GM19238 (cell line): ENCODE data around the gene RILPL1.
"Not testable (repeated sequence)": the region's sequence is repeated elsewhere in the genome, so short reads cannot be mapped to it uniquely, and the experiment has no call there.

Source experiments
- DNase-seq: peaks from one replicate; pipeline ENCODE4 v3.0.0; 2011; ENCODE audit warnings: low spot score; ENCODE audit not compliant: insufficient read length

The RILPL1 gene

DNA sequence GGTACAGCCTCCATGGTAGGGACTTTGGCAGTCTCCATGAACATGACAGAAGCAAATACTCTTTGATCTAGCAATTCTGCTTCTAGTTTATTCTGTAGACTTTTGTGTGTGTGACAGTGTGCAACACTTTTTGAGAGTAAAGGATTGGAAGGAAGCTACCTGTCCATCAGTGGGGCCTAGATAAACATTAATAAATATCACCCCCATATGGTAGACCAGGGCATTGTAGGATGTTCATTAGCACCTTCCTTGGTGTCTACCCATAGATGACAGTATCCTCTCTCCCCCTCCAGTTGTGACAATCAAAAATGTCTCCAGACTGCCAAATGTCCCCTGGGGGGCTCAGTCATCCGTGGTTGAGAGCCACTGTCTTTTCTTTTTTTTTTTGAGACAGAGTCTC lies 64.7 kb downstream of the RILPL1 start:
- peak; percentile 54 for DNase-seq

DNA sequence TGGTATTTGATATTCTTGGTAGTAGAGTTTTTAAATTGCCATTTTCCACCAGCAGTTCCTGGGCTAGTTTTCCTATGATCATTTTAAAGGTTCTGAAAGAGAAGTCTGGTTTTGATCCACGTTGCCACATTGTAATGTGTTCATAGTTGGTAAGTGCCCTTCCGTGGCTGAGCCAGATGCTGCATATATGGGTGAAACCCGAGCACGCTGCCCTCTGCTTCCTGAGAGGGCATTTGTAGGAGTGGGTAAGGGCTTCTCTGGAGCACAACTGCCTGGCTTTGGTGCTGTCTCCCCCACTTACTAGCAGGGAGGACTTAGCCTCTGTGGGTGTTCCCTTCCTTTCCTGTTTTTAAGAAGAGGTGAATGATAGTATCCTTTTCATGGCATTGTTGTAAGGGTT lies 68.4 kb downstream of the RILPL1 start:
- no peak for DNase-seq

DNA sequence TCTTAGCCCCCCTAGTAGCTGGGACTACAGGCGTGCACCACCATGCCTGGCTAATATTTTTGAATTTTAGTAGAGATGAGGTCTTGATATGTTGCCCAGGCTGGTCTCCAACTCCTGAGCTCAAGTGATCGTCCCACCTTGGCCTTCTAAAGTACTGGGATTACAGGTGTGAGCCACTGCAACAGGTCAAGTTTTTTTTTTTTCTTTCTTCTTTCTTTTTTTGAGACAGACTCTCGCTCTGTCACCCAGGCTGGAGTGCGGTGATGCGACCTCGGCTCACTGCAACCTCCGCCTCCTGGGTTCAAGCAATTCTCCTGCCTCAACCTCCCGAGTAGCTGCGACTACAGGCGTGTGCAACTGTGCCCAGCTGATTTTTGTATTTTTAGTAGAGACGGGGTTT lies 70.3 kb downstream of the RILPL1 start:
- DNase-seq: not testable (repeated sequence)

DNA sequence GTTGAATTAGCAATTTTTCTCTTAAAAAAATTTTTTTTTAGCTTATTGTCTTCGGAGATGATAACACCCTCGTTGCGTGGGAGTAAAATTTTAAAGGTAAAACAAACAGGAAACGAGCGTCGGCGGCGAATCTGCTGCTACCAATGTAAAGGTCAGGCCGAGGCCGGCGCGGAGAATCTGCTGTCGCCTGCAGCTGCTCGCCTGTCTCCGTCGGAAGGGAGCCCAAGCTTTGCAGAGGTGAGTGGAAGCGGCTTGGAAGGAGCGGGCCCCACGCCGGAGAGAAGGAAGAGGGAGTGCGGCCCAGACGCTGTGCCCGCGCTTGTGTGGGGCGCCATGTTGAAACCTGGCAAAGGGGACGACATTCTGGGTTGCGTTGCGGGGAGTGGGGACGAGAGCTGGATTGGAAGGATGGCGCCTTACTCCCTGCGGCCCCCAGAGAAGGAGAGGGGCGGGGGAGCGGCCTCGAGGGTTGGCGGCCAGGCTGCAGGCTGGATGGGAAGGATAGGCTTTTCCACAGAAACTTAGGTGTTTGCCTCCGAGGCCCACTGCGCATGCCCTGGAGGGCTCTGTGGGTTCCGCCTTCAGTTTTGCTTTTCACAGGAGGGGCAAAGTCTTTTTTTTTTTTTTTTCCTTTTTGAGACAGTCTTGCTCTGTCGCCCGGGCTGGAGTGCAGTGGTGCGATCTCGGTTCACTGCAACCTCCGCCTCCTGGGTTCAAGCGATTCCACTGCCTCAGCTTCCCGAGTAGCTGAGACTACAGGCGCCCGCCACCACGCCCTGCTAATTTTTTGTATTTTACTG lies 75.3 kb downstream of the RILPL1 start, which contains the start of gene SNRNP35:
SNRNP35 (plus strand) TSS at position 160 of the 800 bp plus-strand sequence. CDS start 7,402 bp downstream, outside the sequence.
- peak; percentile 57 for DNase-seq

DNA sequence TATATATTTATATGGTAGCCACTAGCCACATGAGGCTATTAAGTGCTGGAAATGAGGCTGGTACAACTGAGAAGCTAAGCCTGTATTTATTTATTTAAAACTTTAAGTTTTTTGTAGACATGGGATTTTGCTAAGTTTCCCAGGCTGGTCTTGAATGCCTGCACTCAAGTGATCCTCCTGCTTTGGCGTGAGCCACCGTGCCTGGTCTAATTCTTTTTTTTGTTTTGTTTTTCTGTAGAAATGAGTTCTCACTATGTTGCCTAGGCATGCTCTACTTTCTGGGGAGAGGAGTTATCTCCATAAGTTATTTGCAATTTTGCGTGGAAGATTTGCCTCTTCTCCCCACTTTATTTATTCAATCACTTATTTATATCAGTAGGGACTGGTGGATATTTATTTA lies 80.4 kb downstream of the RILPL1 start:
- DNase-seq: no peak

DNA sequence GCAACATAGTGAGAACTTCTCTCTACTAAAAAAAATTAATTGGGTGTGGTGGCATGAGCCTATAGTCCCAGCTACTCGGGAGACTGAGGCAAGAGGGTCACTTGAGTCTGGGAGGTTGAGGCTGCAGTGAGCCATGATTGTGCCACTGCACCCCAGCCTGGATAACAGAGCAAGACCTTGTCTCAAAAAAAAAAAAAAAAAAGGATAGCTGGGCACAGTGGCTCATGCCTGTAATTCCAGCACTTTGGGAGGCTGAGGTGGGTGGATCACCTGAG lies 81.3 kb downstream of the RILPL1 start:
- not testable (repeated sequence) for DNase-seq

DNA sequence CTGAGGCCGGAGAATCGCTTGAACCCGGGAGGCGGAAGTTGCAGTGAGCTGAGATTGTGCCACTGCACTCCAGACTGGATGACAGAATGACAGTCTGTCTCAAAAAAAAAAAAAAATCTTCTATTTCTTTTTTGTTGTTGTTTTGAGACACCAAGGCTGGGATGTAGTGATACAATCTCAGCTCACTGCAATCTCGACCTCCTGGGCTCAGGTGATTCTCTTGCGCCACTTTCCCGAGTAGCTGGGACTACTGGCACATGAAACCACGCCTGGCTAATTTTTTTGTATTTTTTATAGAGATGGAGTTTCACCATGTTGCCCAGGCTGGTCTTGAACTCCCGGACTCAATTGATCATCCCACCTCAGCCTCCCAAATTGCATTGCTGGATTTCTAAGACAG lies 82.9 kb downstream of the RILPL1 start:
- DNase-seq: no peak

DNA sequence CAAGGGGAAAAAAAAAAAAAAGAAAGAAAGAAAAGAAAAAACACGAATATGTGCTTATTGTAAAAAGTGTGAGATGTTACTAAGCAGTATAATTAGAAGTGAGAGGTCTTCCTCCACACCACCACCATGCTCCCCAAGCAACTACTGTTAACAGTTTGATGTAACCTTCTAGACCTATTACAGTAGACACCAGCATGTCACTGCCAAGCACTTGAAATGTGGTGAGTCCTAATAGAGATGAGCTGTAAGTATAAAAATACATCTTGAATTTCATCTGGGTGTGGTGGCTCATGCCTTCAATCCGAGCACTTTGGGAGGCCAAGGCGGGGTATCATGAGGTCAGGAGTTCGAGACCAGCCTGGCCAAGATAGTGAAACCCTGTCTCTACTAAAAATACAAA lies 83.7 kb downstream of the RILPL1 start:
- no peak for DNase-seq

DNA sequence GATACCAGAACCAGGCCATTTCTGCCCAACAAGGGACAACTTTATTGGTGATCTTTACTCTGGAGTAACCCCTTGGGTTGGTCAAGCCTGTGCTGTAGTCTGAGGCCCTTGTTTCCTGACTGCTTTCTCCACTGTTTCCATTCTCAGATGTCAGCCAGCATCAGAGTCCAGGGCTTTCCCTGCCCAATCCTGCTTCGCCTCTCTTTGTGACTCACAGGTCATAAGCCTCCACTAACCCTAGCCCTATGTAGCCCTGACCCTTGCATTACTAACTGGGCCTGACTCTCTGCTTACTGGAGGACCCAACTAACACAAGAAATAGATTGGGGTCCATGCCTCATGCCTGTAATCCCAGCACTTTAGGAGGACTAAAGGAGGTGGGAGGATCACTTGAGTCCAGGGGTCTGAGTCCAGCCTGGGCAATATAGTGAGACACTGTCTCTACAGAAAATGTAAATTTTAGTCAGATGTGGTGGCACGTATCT lies 84.2 kb downstream of the RILPL1 start:
- DNase-seq: no peak

DNA sequence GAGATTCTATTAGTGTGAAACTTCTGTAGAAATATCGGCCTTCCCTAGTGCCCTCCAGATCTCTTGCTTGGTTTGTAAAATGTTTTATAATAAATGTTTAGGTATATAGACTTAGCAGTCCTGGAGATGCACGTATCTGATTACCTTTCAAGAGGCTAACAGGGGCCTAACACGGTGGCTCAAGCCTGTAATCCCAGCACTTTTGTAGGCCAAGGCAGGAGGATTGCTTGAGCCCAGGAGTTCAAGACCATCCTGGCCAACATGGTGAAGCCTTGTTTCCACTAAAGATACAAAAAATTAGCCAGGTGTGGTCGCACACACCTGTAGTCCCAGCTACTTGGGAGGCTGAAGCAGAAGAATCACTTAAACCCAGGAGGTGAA lies 87.2 kb downstream of the RILPL1 start:
- no peak for DNase-seq

DNA sequence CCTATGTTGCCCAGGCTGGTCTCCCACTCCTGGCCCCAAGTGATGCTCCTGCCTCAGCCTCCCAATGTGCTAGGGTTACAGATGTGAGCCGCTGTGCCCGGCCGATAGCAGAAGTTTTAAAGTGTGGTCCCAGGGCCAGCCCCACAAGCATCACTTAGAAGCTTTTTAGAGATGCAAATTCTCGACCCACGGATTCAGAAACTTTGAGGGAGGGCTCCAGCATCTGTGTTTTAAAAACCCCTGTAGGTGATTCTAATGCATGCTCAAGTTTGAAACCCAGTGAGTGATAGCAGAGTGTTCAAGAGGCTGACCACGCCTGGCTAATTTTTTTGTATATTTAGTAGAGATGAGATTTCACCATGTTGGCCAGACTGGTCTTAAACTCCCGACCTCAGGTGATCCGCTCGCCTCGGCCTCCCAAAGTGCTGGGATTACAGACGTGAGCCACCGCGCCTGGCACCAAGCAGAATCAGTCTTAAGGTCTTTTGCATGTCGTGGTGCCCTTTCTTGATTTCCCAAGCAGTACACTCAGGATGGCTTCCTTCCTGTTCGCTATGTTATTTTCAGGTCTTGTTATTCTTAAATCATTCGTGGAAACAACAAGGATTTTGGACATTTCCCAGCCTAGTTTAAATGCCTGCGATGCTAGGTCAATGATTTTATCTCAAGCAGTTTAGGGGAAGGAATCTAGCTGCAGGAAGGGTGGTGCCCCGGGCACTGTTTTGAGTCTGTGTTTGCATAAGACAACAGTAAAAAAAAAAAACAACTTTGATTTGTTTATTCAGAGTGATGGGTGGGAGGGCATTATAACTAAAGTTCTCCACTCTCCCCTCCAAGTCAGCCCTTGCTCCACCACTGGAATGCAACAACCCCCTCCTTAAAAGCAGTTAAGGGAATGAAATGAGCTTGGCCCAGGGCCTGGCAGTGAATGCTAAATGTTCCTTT lies 87.9 kb downstream of the RILPL1 start:
- DNase-seq: no peak

DNA sequence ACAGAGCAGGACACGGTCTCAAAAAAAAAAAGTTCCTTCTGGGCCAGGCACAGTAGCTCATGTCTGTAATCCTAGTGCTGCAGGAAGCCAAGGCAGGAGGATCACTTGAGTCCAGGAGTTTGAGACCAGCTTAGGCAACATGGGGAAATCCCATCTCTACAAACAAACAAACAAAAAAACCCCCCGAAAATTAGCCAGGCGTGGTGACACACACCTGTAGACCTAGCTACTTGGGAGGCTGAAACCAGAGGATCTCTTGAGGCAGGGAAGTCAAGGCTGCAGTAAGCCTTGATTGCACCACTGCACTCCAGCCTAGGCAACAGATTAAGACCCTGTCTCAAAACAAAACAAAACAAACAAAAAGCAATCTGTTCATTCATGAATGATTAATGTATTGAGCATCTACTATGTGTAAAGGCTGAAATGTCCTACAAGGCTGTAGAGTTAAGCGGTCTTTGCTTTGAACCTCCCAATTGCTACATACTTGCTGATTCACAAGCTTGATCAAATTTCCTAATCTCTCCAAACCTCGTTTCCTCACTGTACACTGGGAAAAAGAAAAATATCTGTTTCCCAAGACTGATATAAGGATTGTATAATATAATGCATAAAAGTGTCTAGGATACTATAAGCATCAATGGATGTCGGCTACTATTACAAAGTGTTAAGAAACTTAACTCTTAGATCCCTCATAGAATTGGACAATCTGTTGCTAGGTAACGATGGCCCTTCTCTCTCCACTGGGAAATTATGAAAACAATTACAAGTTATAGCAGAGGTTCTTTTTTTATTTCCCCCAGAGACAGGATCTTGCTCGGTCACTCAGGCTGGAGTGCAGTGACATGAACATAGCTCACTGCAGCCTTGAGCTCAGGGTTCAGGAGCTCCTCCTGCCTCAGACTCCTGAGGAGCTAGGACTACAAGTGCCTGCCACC lies 89.2 kb downstream of the RILPL1 start:
- DNase-seq: no peak

DNA sequence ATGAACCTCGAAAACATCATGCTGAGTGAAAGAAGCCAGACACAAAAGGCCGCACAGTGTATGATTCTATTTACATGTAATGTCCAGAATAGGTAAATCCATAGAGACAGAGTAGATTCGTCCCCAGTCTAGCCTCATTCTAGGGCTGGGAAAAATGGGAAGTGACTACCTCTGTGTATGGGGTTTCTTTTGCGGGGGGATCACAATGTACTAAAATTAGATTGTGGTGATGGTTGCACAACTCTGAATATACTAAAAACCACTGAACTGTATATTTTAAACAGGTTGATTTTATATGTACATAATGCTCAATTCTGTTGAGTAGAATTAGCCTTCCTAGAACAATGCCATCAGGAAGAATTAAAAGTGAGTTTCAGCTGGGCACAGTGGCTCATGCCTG lies 90.7 kb downstream of the RILPL1 start:
- DNase-seq: no peak

DNA sequence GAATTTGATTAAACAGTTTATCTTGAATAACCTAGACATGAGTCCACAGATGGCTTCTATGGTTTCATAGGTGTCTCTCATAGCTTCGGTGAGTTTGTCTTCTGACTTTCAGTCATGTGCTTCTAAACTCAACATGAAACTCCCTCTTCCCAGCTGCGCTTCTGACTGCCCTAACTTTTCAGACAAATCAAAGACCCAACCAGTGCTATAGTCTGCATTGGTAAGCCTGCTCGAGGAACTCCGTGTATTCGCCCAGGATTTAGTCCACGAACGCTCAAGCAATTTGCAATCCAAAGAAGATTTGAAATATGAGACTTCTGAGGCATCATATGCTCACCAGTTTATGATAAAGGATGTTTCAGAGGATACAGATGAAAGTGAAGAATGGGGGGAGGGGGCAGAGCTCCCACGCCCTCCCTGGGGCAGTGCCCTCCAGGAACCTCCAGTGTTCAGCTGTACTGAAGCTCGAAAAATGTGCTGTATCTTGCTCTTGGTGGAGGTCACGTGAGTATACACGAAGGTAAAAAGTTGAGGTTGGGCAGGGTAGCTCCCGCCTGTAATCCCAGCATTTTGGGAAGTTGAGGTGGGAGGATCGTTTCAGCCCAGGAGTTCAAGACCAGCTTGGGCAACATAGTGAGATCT lies 91.9 kb downstream of the RILPL1 start:
- DNase-seq: peak; percentile 39

DNA sequence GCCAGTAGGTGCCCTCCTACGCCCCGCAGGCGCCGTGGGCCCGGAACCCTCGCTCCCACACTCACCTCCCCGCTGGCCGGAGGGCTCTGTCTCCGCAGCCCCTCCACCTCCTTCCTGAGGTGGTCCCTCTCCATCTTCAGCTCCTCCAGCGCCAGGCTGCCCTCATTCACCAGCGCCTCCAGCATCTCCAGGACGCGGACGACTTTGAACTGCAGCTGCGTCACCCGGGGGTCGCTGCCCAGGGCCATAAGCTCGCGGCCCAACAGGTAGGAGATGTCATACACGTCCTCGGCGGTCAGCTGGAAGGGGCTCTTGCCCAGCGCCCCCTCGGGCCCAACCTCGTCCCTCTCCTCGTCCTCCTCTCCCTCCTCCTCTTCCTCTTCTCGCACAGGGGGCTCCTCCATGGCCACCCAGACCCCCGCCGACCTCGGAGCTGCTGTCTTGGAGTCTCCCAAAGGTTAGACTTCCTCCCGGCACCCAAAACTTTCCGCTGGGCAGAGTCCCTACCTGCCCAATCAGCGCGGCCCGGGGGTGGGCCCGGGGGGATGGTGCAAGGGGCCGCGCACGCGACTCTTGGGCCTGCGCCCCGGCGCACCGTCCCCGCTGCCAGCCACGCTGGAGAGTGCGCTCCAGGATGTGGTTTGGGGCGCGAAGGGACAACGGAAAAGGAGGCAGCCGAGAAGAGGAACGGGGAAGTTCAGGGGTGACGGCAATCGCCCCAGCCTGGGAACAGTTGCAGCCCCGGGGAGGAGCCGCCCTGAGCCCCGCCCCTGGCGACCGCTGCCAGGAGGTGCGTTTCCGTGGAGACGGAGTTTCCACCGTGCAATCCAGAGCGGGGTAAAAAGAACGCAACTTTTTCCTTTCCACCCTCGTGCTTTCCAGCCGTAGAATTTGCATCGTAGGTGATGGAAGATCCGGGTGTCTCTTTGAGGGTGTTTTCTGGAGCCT lies 97.2 kb downstream of the RILPL1 start, which contains the start of gene RILPL2:
RILPL2 (minus strand) TSS at position 668 of the 948 bp plus-strand sequence; CDS start at position 404, 264 bp downstream.
- peak; percentile 84 for DNase-seq

DNA sequence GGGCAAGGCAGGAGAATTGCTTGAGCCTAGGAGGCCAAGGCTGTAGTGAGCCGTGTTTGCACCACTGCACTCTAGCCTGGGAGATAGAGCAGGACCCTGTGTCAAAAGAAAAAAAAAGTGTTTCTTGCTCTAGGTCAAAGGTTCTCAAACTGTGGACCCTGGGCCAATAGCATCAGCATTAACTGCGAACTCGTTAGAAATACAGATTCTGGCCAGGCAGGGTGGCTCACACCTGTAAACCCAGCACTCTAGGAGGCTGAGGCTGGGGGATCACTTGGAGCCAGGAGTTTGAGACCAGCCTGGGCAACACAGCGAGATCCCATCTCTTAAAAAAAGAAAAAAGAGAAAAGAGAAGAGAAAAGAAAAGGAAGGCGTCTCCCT lies 97.9 kb downstream of the RILPL1 start:
- no peak for DNase-seq

DNA sequence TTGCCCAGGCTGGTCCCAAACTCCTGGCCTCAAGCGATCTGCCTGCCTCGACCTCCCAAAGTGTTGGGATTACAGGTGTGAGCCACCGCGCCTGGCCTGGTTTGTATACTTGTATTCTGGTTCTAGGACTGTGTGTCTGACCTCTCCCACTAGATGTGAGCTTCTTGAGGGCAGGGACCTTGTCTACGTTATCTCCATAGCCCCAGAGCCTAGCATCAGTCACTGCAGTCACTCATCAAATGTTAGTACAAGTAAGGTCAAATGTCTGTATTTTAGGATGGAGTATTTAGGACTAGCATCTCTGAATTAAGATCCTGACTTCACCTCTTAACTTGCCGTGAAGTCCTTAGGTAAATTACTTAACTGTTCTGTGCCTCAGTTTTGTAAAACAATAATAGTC lies 99.9 kb downstream of the RILPL1 start:
- DNase-seq: no peak

DNA sequence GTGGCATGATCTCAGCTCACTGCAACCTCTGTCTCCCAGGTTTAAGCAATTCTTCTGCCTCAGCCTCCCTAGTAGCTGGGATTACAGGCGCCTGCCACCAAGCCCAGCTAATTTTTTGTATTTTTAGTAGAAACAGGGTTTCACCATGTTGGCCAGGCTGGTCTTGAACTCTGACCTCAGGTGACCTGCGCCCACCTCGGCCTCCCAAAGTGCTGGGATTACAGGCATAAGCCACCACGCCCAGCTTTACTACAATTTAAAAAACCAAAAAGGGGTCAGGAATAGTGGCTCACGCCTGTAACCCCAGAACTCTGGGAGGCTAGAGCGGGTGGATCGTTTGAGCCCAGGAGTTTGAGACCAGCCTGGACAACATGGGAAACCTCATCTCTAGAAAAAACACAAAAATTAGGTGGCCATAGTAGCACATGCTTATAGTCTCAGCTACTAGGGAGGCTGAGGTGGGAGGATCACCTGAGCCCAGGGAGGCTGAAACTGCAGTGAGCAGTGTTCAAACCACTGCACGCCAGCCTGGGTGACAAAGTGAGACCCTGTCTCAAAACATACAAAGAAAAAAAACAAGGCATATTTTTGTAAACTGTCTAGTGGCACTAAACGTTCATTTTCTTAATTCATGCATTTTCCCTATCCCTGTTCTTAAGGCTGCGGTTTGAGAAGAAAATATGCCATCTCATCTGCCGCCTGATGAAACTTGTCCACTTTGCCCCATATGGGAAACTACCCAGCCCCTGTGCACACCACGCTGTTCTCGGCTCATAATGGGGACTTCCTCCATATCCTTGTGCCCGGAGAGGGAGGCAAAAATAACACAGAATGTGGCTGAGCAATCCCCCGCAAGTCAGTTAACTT lies 101.3 kb downstream of the RILPL1 start:
- not testable (repeated sequence) for DNase-seq

DNA sequence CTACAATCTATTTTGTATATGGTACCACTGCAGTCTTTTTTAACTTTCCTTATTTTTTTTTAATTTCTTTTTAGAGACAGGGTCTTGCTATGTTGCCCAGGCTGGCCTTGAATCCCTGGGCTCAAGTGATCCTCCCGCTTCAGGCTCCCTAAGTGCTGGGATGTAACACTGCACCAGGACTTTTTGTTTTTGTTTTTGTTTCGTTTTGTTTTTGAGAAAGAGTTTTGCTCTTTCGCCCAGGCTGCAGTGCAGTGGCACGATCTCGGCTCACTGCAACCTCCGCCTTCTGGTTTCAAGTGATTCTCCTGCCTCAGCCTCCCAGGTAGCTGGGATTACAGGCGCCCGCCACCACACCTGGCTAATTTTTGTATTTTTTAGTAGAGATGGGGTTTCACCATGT lies 104.4 kb downstream of the RILPL1 start:
- DNase-seq: not testable (repeated sequence)
